HEK293T (cell line): Measurements from ENCODE around the gene FHOD3.

ENCODE experiments used
- CTCF ChIA-PET: fragments of 350-600 bp; formaldehyde crosslinking; extraction: SDS; loops from one replicate; lab custom pipeline; 2021; ENCODE audit warnings: antibody characterized with exemption, inconsistent platforms; lab: Yijun Ruan, JAX
- POLR2A ChIA-PET: fragments of 350-600 bp; formaldehyde crosslinking; extraction: SDS; loops from one replicate; lab custom pipeline; 2020; ENCODE audit warnings: antibody characterized with exemption, inconsistent platforms; lab: Yijun Ruan, JAX
- DNase-seq: peaks from one replicate; pipeline ENCODE4 v3.0.0; 2012; ENCODE audit warnings: mixed read lengths; ENCODE audit errors: extremely low spot score
- ARNT ChIP-seq: fragments of 450-650 bp; IDR thresholded peaks from 2 replicates; pipeline ENCODE4 v1.6.1; 2017; ENCODE audit warnings: mild to moderate bottlenecking
- BHLHE40 ChIP-seq: fragments of 450-650 bp; IDR thresholded peaks from 2 replicates; pipeline ENCODE4 v1.6.1; 2016; ENCODE audit warnings: mild to moderate bottlenecking, moderate library complexity, borderline replicate concordance
- CTBP1 ChIP-seq: fragments of 450-650 bp; IDR thresholded peaks from 2 replicates; pipeline ENCODE4 v1.6.1; 2016; ENCODE audit warnings: borderline replicate concordance
- ELF4 ChIP-seq: fragments of 450-650 bp; IDR thresholded peaks from 2 replicates; pipeline ENCODE4 v1.6.1; 2017; ENCODE audit warnings: antibody characterized with exemption
- FOXA1 ChIP-seq: fragments of 450-650 bp; IDR thresholded peaks from 2 replicates; pipeline ENCODE4 v1.6.1; 2016; ENCODE audit warnings: mild to moderate bottlenecking
- FOXK2 ChIP-seq: fragments of 450-650 bp; IDR thresholded peaks from 2 replicates; pipeline ENCODE4 v1.6.1; 2016; ENCODE audit warnings: mild to moderate bottlenecking
- FOXM1 ChIP-seq: fragments of 450-650 bp; IDR thresholded peaks from 2 replicates; pipeline ENCODE4 v1.6.1; 2017; ENCODE audit warnings: mild to moderate bottlenecking, borderline replicate concordance
- HDGF ChIP-seq: fragments of 450-650 bp; IDR thresholded peaks from 2 replicates; pipeline ENCODE4 v1.6.1; 2017; ENCODE audit warnings: antibody characterized with exemption, borderline replicate concordance
- L3MBTL2 ChIP-seq: fragments of 450-650 bp; conservative IDR thresholded peaks from 2 replicates; pipeline ENCODE4 v1.6.1; 2016; ENCODE audit warnings: mild to moderate bottlenecking
- LEF1 ChIP-seq: fragments of 450-650 bp; IDR thresholded peaks from 2 replicates; pipeline ENCODE4 v1.6.1; 2017; ENCODE audit warnings: mild to moderate bottlenecking, borderline replicate concordance
- NFRKB ChIP-seq: fragments of 450-650 bp; IDR thresholded peaks from 2 replicates; pipeline ENCODE4 v1.6.1; 2016; ENCODE audit warnings: mild to moderate bottlenecking, moderate library complexity
- PKNOX1 ChIP-seq: fragments of 450-650 bp; IDR thresholded peaks from 2 replicates; pipeline ENCODE4 v1.6.1; 2016
- SP1 ChIP-seq: fragments of 450-650 bp; IDR thresholded peaks from 2 replicates; pipeline ENCODE4 v1.6.1; 2017
- SUZ12 ChIP-seq: fragments of 450-650 bp; IDR thresholded peaks from 2 replicates; pipeline ENCODE4 v1.6.1; 2016; ENCODE audit warnings: mild to moderate bottlenecking
- TARDBP ChIP-seq: fragments of 450-650 bp; IDR thresholded peaks from 2 replicates; pipeline ENCODE4 v1.6.1; 2016
- ZNF384 ChIP-seq: fragments of 450-650 bp; IDR thresholded peaks from 2 replicates; pipeline ENCODE4 v1.6.1; 2016

FHOD3 gene

GRCh38 chr18:36613810-36614209 lies 316.3 kb downstream of the FHOD3 start:
- TF ChIP-seq SP1 (no peak), ZNF384 (no peak), FOXM1 (no peak), LEF1 (no peak), HDGF (no peak), FOXA1 (no peak), SUZ12 (no peak), L3MBTL2 (no peak), ARNT (no peak), FOXK2 (no peak)
- DNase-seq = no peak
- POLR2A ChIA-PET = no interaction called here
- CTCF ChIA-PET = no interaction called here

GRCh38 chr18:36620788-36621187 lies 323.3 kb downstream of the FHOD3 start:
- POLR2A ChIA-PET = no interaction called here
- no peak for DNase-seq
- CTCF ChIA-PET = no interaction called here
- TF ChIP-seq SUZ12 = no peak
- no peak for TF ChIP-seq HDGF
- no peak for TF ChIP-seq ARNT

DNA sequence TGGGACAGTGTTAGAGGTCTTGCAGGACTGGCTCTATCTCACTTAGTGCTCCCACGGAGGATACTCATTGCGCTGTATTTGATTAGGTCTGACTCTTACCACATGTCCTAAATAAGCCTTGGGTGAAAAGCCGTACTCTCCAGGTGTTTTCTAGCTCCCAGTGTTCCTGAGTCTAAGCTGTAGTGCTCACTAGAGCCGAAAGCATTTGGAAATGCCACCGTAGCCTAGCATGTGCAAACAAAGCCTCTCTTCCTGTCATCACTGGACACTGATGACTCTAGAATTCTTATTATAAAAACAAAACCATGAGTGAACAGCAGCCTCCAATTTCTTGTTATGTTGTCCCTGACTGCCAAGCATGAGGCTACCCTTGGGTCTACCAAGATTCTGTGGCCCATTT lies 325.1 kb downstream of the FHOD3 start:
- ChIA-PET CTCF (interaction anchor here (0.8 kb wide), 1 partner anchor 11 kb away, joined by 3 read pairs; no protein-coding TSS in a partner anchor), POLR2A (no interaction called here)
- no peak for DNase-seq
- no peak for TF ChIP-seq BHLHE40
- no peak for TF ChIP-seq FOXM1
- TF ChIP-seq CTBP1 = no peak
- TF ChIP-seq SUZ12 = no peak
- TF ChIP-seq NFRKB = no peak
- no peak for TF ChIP-seq SP1
- TF ChIP-seq ELF4 = no peak
- TF ChIP-seq ARNT = no peak
- TF ChIP-seq FOXK2 = no peak
- TF ChIP-seq HDGF = no peak
- TF ChIP-seq TARDBP = no peak
- no peak for TF ChIP-seq L3MBTL2
- no peak for TF ChIP-seq ZNF384
- no peak for TF ChIP-seq FOXA1
- no peak for TF ChIP-seq PKNOX1
- TF ChIP-seq LEF1 = no peak

- TF ChIP-seq ELF4 = no peak
- no peak for DNase-seq
- ChIA-PET POLR2A (no interaction called here), CTCF (interaction anchor here (0.8 kb wide), 1 partner anchor 12 kb away, joined by 3 read pairs; no protein-coding TSS in a partner anchor)
Measured at GRCh38 chr18:36623091-36623490, 325.6 kb downstream of the FHOD3 start.

DNA sequence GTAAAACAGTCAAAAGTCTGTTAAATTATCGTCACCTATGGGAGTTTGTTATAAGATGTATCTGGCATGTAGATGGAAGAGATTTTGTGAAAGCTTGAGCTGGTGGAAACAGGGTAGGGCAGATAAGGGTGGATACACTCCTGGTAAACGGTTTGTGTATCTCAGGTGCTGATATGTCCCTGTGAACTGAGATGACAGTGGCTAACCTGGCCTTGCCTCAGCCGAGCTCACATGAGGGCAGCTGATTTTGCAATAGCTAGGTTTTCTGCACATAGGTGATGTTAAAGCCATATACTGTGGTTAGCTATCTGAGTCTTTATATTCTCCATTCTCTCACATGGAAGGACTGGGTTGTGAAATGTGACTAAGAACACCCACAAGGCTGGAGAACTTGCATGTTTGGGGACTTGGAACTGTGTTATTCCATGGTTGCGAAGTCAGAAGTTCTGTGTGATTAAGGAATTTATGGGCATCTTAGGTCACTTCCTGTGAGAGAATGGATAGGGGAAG lies 326.2 kb downstream of the FHOD3 start:
- no peak for TF ChIP-seq TARDBP
- no peak for TF ChIP-seq LEF1
- TF ChIP-seq NFRKB = no peak
- no peak for TF ChIP-seq ZNF384
- no peak for TF ChIP-seq FOXM1
- TF ChIP-seq FOXA1 = no peak
- TF ChIP-seq ARNT = no peak
- no peak for TF ChIP-seq FOXK2
- no peak for TF ChIP-seq L3MBTL2
- TF ChIP-seq CTBP1 = no peak
- TF ChIP-seq BHLHE40 = no peak
- no peak for TF ChIP-seq HDGF
- TF ChIP-seq PKNOX1 = no peak
- TF ChIP-seq SUZ12 = no peak
- TF ChIP-seq SP1 = no peak
- no peak for TF ChIP-seq ELF4
- ChIA-PET CTCF (interaction anchor here (0.8 kb wide), 1 partner anchor 12 kb away, joined by 3 read pairs; no protein-coding TSS in a partner anchor), POLR2A (no interaction called here)
- no peak for DNase-seq

DNA sequence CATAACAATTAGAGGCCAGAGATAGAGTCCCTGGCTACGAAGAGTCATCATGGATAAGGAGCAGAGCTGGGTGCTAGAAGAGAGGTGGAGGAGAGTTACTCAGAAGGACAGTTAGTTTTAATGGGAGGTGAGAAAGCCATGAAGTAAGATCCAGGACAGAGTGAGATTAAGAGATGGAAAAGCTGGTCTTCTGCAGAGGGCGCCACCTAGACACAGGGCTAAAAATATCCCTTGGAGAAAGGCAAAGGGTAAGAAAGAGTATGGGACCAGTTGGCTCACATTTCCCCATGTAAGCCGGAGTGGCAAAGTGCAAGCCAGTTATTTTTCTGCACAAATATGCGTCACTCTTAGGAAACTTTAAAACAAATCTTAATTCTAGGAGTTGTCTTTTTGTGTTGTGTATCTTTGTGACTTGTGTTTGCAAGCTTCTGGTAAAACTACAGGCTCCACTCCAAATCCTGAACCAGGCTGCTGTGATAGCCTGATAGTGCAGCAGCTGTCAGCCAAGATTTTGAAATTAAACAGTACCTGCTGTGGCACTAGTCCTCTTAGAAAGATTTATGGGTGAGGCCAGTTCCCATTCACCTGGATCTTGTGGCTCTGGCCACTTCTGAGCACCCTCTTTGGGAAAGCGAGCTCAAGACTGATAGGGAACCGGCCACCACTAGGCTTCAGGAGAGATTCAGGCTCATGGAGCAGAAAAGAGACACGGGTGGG lies 327.1 kb downstream of the FHOD3 start:
- ChIA-PET CTCF (no interaction called here), POLR2A (no interaction called here)
- no peak for DNase-seq
- TF ChIP-seq HDGF (no peak), ARNT (no peak), L3MBTL2 (no peak), CTBP1 (no peak), ELF4 (no peak), FOXM1 (no peak), NFRKB (no peak), FOXA1 (no peak), LEF1 (no peak), BHLHE40 (no peak), TARDBP (no peak), FOXK2 (no peak), ZNF384 (no peak), SP1 (no peak), SUZ12 (no peak), PKNOX1 (no peak)
